Stimulated activated CD4-positive, alpha-beta T cell treated with anti-CD3 and anti-CD28 coated beads, TNF-alpha, amount 100 ng/mL, for 1 hour (primary cell): ENCODE measurements around the gene SLC26A1.

Source experiments
- DNase-seq, 3 donors: peaks; one replicate each; pipeline ENCODE4 v3.0.0-alpha.2; 2020; ENCODE audit warnings: low read depth in 3 of 3, low spot score in 1 of 3

SLC26A1 gene

GRCh38 chr4:966266-967112 is 26.7 kb downstream of the SLC26A1 start:
- no peak for DNase-seq

DNA sequence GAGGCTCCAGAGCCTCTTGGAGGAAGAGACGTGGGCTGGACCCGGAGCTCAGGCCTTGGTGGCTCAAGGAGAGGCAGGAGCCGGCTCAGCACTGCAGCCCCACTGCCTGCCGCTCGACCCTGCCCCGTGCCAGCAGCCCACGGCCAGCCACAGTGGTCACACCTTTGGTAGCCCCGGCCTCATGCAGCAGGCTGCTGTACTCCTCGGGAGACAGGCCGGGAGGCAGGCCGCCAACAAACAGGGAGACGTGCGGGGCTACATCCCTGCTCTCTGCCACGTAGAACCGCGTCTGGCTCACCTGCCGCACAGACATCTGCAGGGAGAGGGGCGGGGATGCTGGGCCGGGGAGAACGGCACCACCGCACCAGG is 27.5 kb downstream of the SLC26A1 start:
- no peak for DNase-seq

GRCh38 chr4:965048-965765 is 28.0 kb downstream of the SLC26A1 start:
- DNase-seq, result no peak

DNA sequence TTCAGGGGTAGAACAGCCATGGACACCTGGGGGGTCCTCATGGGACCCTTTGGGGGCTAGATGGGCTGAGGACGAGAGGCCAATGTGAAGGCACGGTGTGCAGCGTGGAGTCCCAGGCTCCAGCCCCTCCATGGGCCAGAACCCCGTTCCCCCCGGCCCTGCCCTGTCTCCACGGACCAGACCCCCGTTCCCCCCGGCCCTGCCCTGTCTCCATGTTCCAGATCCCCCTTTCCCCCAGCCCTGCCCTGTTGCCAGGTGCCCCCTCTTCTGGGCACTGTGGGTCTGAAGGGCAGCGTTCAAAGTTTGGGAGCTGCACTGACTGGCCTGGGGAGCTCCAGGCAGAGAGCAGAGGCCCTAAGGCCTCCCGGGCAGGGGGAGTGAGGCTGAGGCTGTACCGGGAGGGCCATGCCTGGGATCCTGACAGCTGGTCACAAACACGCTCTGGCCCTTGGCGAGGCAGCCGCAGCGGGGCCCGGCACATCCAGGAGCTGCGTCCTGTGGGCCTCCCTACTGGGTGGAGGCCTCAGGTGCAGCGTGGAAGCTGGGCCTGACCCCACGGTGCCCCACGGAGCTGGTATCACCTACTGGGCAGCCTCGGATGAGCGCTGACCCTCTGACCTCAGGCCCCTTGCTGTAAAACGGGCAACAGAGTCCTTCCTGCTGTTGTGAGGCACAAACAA is 28.7 kb downstream of the SLC26A1 start:
- no peak for DNase-seq

DNA sequence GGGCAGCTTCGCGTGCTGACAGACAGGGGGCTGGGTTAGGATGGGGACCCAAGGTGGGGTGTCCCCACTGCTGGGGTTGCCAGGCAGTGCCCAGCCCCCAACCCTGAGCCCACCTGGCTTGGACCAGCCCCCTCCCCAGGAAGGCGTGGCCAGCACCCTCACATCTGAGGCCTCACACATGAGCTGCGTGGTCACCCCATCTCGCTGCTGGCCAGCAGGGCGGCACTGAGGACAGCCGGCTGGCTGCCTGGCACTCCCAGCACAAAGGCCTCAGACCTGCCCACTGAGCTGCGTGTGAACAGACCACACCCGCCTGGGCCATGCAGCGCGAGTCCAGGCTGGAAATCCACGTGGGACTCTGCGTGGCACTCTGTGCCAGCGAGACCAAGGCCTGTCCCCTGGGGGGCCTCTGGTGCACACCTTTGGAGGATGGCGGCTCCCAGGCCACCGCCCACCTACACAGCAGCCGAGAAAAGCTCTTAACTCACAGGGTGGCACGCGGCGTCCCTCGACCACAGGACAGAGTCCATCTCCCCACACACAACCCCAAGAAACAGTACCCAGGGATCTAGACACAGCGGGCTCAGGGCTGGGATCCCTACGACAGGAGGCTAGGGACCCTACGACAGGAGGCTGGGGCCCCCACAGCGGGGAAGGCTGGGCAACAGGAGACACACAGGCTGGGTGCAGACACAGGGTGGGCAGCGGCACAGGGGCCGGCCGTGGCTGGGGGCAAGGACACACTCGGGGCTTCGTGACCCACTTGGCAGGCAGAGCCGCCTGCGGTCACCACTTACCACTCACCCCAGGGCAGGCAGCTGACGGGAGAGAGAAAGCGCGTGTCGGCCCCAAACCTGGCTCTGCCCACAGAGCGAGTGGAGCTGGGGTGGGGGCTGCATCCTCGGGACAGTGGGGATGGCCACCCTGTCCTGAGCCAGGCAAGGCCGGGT is 29.7 kb downstream of the SLC26A1 start:
- no peak for DNase-seq

GRCh38 chr4:962231-963208 is 30.7 kb downstream of the SLC26A1 start:
- DNase-seq, result no peak

DNA sequence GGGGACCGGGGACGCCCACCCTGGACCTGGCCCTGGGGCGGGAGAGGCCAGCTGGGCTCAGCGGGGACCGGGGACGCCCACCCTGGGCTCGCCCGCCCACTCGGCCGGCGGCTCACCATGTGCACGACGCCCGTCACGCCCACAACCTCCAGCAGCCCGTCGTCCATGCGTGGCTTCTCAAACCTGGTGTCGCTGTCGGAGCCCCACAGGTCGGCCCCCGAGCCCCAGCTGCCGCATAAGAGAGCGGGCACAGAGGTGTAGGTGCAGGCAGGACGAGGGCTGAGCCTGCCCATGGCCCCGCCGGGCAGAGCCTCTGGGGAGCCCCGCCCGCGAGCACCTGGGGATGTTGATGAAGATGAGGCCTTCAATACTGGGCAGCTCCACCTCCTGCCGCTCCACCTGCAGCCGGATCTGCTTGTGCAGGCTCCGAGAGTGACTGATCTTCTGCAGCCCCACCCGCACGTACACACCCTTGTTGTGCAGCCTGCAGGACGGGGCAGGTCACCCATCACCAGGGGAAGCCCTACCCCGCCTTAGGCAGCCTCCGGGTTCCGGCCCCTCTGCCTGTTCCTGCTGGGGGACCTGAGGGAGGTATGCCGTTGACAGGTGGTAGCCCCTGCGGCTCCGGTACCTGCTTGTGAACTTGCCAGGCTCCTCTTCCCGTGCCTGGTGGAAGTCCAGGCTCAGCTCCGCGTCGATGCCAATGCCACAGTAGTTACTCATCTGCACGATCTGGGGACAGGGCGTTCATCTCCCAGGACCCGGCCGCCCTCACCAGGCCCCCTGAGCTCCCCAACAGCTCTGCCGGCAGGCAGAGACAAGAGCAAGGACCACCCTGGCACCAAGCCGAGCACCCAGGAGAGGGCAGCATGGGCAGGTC is 31.6 kb downstream of the SLC26A1 start:
- no peak for DNase-seq

DNA sequence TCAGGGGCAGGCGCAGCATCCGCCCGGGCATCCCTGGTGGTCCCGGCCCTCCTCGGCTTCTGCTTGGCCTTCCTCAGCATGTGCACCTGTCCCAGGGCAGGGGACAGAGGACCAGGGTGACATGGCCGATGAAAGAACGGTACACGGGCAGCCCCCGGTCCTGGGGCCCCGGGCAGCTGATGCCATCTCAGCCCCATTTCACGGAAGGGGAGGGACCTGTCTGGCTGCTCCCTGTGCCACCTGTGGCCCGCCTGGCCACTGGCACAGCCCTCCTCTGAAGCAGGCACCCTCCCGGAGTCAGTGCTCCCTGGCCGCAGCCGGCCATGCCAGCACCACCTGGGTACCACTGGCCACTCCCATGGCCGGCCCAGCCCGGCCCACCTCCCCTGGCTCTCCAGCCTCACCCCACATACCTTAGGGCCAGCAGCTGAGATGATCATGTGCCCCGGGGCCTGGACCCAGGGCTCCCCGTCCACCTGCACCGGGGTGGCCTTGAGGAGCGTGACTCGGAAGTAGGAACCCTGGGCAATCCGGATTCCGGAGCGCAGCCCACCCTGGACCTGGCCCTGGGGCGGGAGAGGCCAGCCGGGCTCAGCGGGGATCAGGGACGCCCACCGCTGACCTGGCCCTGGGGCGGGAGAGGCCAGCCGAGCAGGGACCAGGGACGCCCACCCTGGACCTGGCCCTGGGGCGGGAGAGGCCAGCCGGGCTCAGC is 32.4 kb downstream of the SLC26A1 start:
- no peak for DNase-seq

- DNase-seq, result no peak
Observed at GRCh38 chr4:960140-960635, 33.0 kb downstream of the SLC26A1 start.

DNA sequence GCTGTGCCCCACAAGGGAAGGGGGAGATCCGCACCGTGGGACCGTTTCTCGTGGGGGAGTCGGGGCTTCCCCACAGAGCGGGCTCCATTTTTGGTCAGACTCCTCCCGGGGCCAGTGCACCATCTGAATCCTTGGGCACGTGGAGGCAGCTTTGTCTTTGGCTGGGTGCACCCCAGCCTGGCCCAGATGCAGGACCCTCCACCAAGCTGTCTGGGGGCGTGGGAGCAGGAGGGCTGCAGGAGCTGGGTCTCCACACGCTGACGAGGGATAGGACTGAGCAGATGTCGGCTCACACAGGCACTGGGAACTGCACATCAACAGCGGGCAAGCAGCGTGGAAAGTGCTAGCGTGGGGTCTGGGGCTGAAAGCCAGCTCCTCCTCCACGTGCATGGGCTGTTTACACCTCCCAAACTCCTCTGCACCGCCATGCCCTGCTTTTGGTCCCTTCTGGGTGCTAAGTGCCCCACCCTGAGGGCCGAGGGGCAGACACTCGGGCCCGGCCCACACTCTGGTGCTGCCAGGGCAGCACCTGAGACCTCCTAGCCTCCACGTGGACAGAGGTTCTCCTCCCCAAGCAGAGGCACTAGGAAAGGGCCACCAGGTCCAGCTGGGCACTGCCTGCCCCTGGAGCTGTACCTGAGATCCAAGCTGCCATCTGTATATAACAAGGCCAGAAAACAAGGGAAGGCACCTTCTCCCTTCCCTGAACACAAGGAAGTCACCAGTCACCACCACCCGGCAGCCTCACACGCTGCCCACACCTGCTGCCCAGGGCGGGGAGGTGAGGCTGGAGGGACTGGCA is 33.7 kb downstream of the SLC26A1 start:
- no peak for DNase-seq

- DNase-seq, result no peak
Observed at GRCh38 chr4:958696-959337, 34.4 kb downstream of the SLC26A1 start.

- DNase-seq, result no peak
Observed at GRCh38 chr4:958314-958665, 34.9 kb downstream of the SLC26A1 start.

GRCh38 chr4:957581-958313 is 35.5 kb downstream of the SLC26A1 start:
- no peak for DNase-seq

GRCh38 chr4:957231-957580 is 36.0 kb downstream of the SLC26A1 start:
- no peak for DNase-seq

GRCh38 chr4:956531-957230 is 36.5 kb downstream of the SLC26A1 start:
- no peak for DNase-seq
